ENCODE results near the gene CAPN14.

CAPN14 gene

DNA sequence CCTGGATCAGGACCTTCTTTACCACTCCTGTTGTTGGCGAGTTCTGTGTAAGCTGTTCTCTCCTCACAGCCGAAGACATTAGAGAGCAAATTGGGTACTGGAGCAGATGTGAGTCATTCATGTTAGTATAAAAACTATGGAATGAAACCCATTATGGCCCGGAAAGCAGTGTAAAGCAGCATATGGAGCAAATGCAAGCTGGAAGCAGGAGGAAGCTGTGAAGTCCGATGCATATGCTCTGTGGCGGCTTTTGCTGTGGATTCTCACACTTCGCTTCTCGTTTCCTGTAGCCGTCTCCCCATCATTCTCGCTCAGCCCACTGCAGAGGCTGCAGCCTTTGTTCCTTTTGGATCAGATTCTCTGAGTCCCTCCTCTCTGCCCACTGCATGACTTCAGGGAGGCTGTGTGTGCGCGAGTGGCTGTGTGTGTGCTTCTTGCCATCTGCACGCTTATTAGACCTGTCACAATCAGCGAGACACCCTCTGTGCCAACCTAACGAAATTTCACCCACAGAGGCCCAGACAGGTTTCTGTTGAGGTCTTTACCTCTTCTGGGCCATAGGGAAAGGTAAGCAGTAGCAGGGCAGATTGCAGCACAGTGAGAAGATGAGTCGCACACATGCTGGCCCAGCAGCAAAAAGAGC is 75.8 kb downstream of the CAPN14 start:
- no peak for DNase-seq (ENCODE audit: low read depth in 2 of 2)

DNA sequence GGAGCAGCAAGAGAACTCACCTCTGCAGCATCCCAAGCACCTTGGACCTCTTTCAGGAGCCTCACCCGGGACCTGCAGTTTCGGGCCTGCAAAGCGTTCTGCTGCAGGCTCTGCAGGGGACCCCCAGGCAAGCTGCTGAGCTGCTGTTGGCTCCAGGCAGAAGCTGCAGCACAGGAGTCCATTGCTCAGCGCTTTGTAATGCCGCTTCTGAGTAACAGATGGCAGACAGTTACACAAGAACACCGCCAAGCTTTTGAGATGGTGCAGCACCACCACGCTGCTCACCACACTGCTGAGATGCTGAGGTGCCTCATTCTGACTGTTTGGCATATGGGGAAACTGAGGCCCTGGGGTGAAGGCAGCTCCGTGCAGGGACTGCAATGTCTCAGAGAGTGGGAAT is 77.2 kb downstream of the CAPN14 start:
- DNase-seq (ENCODE audit: low read depth in 2 of 2): no peak

DNA sequence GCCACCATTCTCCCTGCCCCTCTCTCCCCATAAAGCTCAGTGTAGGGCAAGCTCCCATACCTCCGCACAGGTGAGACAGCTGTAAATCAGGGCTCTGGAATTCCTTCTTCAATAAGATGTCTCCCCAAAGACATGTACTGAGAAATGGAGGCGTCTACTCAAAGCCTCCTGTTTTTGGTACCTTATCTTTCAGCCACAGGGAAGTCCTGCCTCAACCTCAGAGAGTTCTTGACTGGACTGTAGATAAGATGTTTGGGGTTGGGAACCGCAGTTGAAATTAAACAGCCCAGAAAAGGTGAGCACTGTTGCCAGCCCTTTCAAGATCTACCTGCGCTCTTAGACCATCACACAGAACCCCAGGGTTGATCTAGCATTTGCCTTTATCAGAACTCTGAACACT is 77.6 kb downstream of the CAPN14 start:
- no peak for DNase-seq (ENCODE audit: low read depth in 2 of 2)

- DNase-seq (ENCODE audit: low read depth in 2 of 2): peak; percentile 17 to 32
These were observed 79.0 kb downstream of the CAPN14 start, which contains the start of gene GALNT14 for GRCh38 chr2:31138037-31138962. TSS of gene GALNT14 (minus strand) at chr2:31138440. CDS start at chr2:31138086, 354 bp downstream.

GRCh38 chr2:31137211-31138036 is 79.9 kb downstream of the CAPN14 start:
- DNase-seq (ENCODE audit: low read depth in 2 of 2): no peak

GRCh38 chr2:31136732-31137131 is 80.6 kb downstream of the CAPN14 start:
- DNase-seq (ENCODE audit: low read depth in 2 of 2): no peak

- DNase-seq (ENCODE audit: low read depth in 2 of 2): no peak
These were observed 81.3 kb downstream of the CAPN14 start for GRCh38 chr2:31136000-31136399.

DNA sequence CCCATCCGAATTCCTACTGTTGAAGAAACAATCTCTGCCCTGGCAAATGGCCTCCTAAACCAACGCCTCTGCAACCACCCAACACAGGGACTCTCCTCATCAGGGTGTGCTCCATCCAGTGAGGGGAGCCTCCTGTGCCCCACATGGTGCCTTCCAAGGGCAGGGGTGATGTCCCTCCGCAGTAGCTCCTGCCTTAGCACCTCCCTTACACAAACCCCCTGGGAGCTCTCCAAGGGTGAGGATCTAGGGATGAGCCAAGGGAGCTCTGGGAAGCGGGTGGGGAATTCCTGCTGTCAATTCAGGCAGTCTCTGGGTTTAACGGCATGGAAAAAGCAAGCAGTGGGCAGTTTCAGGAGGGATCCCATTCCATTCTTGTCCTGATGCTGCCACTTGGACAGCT is 82.8 kb downstream of the CAPN14 start:
- DNase-seq (ENCODE audit: low read depth in 2 of 2): no peak

DNA sequence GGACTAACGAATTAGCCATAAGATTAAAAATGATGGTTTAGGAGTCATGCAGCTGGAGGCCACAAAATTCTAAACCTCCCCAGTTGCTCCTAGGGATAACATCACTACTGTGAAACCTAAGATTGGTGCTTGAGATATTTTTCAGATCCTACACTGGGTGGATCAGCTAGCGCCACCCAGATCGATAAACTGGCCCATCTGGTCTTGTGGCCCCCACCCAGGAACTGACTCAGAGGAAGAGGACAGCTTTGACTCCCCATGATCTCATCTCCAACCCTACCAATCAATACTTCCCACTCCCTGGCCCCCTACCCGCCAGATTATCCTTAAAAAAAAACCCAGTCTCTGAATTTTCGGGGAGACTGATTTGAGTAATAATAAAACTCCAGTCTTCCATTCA is 84.5 kb downstream of the CAPN14 start:
- DNase-seq (ENCODE audit: low read depth in 2 of 2): no peak

- no peak for DNase-seq (ENCODE audit: low read depth in 2 of 2)
These were observed 85.4 kb downstream of the CAPN14 start for GRCh38 chr2:31131871-31132270.

GRCh38 chr2:31129375-31130171 is 87.7 kb downstream of the CAPN14 start:
- no peak for DNase-seq (ENCODE audit: low read depth in 2 of 2)

- DNase-seq (ENCODE audit: low read depth in 2 of 2): no peak
These were observed 89.4 kb downstream of the CAPN14 start for GRCh38 chr2:31127931-31128330.

- DNase-seq (ENCODE audit: low read depth in 2 of 2): no peak
These were observed 91.2 kb downstream of the CAPN14 start for GRCh38 chr2:31125918-31126695.

GRCh38 chr2:31124904-31125303 is 92.4 kb downstream of the CAPN14 start:
- DNase-seq (ENCODE audit: low read depth in 2 of 2): no peak
